ENCODE results near the gene KRTDAP.
A peak's percentile ranks its signal among the peaks of the same experiment; 100 is the strongest.

The KRTDAP gene

DNA sequence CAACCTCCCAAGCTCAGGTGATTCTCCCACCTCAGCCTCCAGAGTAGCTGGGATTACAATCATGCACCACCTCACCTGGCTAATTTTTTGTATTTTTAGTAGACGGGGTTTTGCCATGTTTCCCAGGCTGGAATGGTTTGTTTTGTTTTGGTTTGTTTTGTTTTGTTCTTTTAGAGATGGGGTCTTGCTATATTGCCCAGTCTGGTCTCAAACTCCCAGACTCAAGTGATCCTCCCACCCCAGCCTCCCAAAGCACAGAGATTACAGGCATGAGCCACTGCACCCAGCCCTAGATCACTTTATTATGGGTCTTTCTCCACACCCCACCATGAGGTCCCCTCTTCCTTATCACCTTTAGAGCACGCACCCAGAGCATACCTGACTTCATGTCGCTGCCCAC is 8.0 kb upstream of the KRTDAP start:
- no peak for TF ChIP-seq CTCF (IDR thresholded peaks at IDR 0.05; ENCODE audit: low read depth, low read length)
- no peak overlapping the region for H3K4me3 ChIP-seq (ENCODE audit: low read depth, low read length)
- DNase-seq (ENCODE audit: low read depth, low spot score), result no peak
- in situ Hi-C loops (cut with HindIII; ENCODE audit: low sequenced_read_pairs), result no loop called here

GRCh38 chr19:35497406-35497805 is 7.1 kb upstream of the KRTDAP start:
- in situ Hi-C loops (cut with HindIII; ENCODE audit: low sequenced_read_pairs), result no loop called here
- no peak overlapping the region for H3K4me3 ChIP-seq (ENCODE audit: low read depth, low read length)
- DNase-seq (ENCODE audit: low read depth, low spot score), result no peak
- TF ChIP-seq CTCF (IDR thresholded peaks at IDR 0.05; ENCODE audit: low read depth, low read length), result no peak

DNA sequence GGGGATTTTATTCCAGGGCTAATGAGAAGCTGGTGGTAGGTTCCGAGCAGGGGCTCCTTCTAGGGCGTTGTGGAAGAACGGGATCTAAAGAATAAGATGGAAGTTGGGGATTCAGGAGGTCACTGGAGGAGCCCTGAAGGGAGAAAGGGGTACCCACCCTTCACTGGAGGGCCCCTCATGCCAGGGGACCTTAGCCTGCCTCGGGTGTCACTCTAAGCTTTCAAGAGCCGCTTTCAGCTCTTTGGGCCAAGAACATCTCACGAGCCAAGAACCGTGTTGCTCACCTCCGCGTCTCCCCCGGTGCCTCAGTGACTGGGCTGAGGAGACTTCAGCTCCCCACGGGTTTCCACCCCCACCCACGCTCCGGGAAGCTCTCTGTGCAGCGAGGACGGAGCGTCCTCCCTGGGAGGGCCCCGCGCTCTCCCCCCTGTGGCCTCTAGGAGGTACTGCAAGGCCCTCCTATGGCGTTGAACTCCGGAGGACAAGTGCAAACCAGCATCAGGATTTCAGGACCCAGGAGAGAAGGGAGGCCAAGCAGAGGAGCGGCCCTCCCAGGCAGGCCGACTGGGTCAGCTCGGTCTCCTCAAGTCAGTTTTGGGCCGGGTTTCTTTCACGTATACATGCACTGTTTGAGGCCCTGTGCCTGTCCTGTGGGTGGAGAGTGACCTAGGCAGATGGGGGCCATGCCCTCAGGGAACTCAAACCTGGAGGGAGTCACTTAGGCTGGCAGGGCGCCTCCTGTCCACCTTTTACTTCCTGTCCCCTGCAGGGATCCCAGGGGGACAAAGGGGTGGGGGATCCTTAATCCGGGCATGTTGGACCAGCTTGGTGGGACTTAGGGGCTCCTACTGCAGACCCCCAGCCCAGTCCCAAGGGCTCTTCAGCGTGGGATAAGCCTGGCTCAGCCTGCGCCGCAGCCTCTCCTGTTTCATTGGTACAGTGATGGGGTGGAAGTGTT is 5.1 kb upstream of the KRTDAP start:
- no peak overlapping the region for H3K4me3 ChIP-seq (ENCODE audit: low read depth, low read length)
- TF ChIP-seq CTCF (IDR thresholded peaks at IDR 0.05; ENCODE audit: low read depth, low read length), result peak; percentile 99
- in situ Hi-C loops (cut with HindIII; ENCODE audit: low sequenced_read_pairs), result no loop called here
- DNase-seq (ENCODE audit: low read depth, low spot score), result peak; percentile 47

DNA sequence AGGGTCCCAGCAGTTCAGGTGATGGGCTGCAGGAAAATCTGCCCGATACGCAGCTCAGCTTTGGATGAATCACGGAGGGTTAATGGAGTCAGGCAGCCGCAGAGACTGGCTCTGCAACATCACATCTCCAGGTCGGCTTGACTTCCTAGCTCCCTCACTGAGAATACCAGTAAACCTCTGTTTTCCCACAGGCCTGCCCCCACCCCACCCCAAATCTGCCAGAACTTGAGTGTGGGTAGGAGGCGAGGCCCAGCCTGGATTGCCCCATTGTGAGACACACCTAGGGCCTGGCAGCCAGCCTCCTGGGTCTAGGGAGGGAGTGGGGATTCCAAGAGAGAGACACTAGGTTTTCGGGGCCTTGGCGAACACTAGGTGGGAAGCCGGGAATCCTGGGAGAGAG is 3.7 kb upstream of the KRTDAP start:
- in situ Hi-C loops (cut with HindIII; ENCODE audit: low sequenced_read_pairs), result no loop called here
- no peak for TF ChIP-seq CTCF (IDR thresholded peaks at IDR 0.05; ENCODE audit: low read depth, low read length)
- no peak for DNase-seq (ENCODE audit: low read depth, low spot score)
- H3K4me3 ChIP-seq (ENCODE audit: low read depth, low read length), result no peak overlapping the region

DNA sequence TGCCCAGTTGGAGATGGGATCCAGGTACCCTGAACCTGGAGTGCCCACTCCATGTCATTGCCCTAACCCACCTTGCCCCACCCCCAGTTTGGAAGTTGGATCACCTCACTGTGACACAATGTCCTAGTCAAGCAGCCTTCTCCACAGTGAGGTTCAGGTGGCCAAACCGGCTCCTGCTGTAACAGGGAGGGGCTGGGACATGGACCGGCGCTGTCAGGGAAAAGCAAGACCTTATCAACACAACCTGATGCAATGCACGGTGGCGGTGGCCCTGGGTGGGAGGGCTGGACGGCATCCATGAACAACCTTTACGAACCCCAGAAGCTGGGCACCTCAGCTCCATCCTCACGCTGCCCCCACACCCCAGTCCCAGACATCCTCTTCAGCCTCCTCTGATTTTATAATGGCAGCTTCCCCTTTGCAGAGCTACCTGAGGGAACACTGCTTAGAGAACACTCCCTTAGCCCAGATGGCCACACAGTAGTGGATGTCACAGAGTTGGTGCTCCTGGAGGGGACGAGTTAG is 1.6 kb upstream of the KRTDAP start:
- H3K4me3 ChIP-seq (ENCODE audit: low read depth, low read length), result no peak overlapping the region
- no peak for DNase-seq (ENCODE audit: low read depth, low spot score)
- in situ Hi-C loops (cut with HindIII; ENCODE audit: low sequenced_read_pairs), result no loop called here
- no peak for TF ChIP-seq CTCF (IDR thresholded peaks at IDR 0.05; ENCODE audit: low read depth, low read length)

- TF ChIP-seq CTCF (IDR thresholded peaks at IDR 0.05; ENCODE audit: low read depth, low read length), result no peak
- in situ Hi-C loops (cut with HindIII; ENCODE audit: low sequenced_read_pairs), result no loop called here
- DNase-seq (ENCODE audit: low read depth, low spot score), result no peak
- no peak overlapping the region for H3K4me3 ChIP-seq (ENCODE audit: low read depth, low read length)
These were observed 1.6 kb downstream of the KRTDAP start for GRCh38 chr19:35488677-35489076.
